Esophagus squamous epithelium (tissue), 5 donors: ENCODE results near the gene C5orf63. TPM values are rescaled to one million over a fixed set of nuclear protein-coding genes. Genes with fewer than 3 reads are reported as not detected.
"Not testable (repeated sequence)": the region's sequence is repeated elsewhere in the genome, so short reads cannot be mapped to it uniquely, and the experiment has no call there.

ENCODE experiments used
- DNase-seq: peaks from one replicate; lab custom pipeline; 2025; lab: John Stamatoyannopoulos, UW
- H3K27ac ChIP-seq, 4 donors: fragments of 200-600 bp; sonication (generic); one replicate each; pipeline ENCODE4 v1.5.1; 2016 to 2019; ENCODE audit warnings: mild to moderate bottlenecking in 1 of 4
- H3K27me3 ChIP-seq, 4 donors: fragments of 200-600 bp; sonication (generic); 1 replicate in 3 of 4; 2 replicates in 1 of 4; pipeline versions ENCODE4 v1.5.1 to v1.6.0; 2017 to 2021; ENCODE audit warnings: antibody characterized with exemption in 1 of 4
- H3K36me3 ChIP-seq, 3 donors: fragments of 200-600 bp; sonication (generic); one replicate each; pipeline ENCODE4 v1.5.1; 2016 to 2019
- H3K4me1 ChIP-seq, 3 donors: fragments of 200-600 bp; sonication (generic); one replicate each; pipeline ENCODE4 v1.5.1; 2017 to 2019
- H3K4me3 ChIP-seq, 4 donors: fragments of 200-600 bp; sonication (generic); 1 replicate in 3 of 4; 2 replicates in 1 of 4; pipeline ENCODE4 v1.5.1; 2016 to 2019; ENCODE audit warnings: mild to moderate bottlenecking in 2 of 4, moderate library complexity in 1 of 4
- H3K9me3 ChIP-seq, 3 donors: fragments of 200-600 bp; sonication (generic); one replicate each; pipeline ENCODE4 v1.5.1; 2016 to 2019
- CTCF ChIP-seq, 6 experiments: fragments of 450-650 bp in 4 of 6; fragments of 200-600 bp in 2 of 6; sonication (generic) in 2 of 6; IDR thresholded peaks; one replicate each; pipeline ENCODE4 v1.5.1; 2016 to 2019; ENCODE audit warnings: antibody characterized with exemption in 6 of 6, mild to moderate bottlenecking in 4 of 6, moderate library complexity in 4 of 6
- POLR2A ChIP-seq, 4 donors: fragments of 450-650 bp; IDR thresholded peaks; one replicate each; pipeline ENCODE4 v1.6.1; 2017; ENCODE audit warnings: antibody characterized with exemption in 4 of 4, mild to moderate bottlenecking in 4 of 4, moderate library complexity in 3 of 4
- WGBS, 2 donors: methylation state at CpG; one replicate each; pipeline ENCODE4 v1.1.5; 2018; 5-methylcytosine and 5-hydroxymethylcytosine counted together
- intact Hi-C: fragments of 100-400 bp; cut with DNase I; formaldehyde crosslinking; loops from one replicate; pipeline ENCODE4 v1.15.0; 2022
- total RNA-seq, 4 donors: library from RNA; depleted of rRNA; stranded (reverse); fragments of >200 nt; gene quantifications; one replicate each; pipeline ENCODE4 v1.1.0, GENCODE V29; 2016
- donor health status: DM: yes; HTN: yes; CAD: no.

Gene C5orf63
- total RNA-seq, 4 donors from 2014 or later: 3.4 to 5.1 (median 3.9) TPM

GRCh38 chr5:127022846-127023245, 50.5 kb downstream of the C5orf63 start:
- 72 to 90% methylated on average over 3 of the region's 3 CpGs for WGBS, 2 donors
- no peaks in the 10 kb centered on the region for H3K4me1 ChIP-seq
- intact Hi-C loops: no loop called here
- H3K36me3 ChIP-seq: no peaks in the 10 kb centered on the region
- H3K27ac ChIP-seq: no peak overlapping the region
- H3K4me3 ChIP-seq: no peak overlapping the region
- H3K9me3 ChIP-seq: no peaks in the 10 kb centered on the region
- no peak for TF ChIP-seq POLR2A (IDR thresholded peaks at IDR 0.05)
- no peak for TF ChIP-seq CTCF (IDR thresholded peaks at IDR 0.05)
- no peak for DNase-seq
- no peaks in the 10 kb centered on the region for H3K27me3 ChIP-seq

- Histone ChIP-seq H3K9me3 (no peaks in the 10 kb centered on the region), H3K36me3 (no peaks in the 10 kb centered on the region), H3K27me3 (no peaks in the 10 kb centered on the region), H3K27ac (no peak overlapping the region), H3K4me1 (no peaks in the 10 kb centered on the region), H3K4me3 (no peak overlapping the region)
- intact Hi-C loops: no loop called here
- TF ChIP-seq POLR2A (IDR thresholded peaks at IDR 0.05) (no peak), CTCF (IDR thresholded peaks at IDR 0.05) (no peak)
- no peak for DNase-seq
- WGBS, 2 donors: 60 to 69% methylated on average over 1 of the region's 1 CpG
Observed at GRCh38 chr5:127019928-127020327, 53.4 kb downstream of the C5orf63 start.

- H3K27ac ChIP-seq, intact Hi-C loops, DNase-seq, H3K36me3 ChIP-seq, H3K4me1 ChIP-seq, H3K4me3 ChIP-seq, H3K27me3 ChIP-seq, H3K9me3 ChIP-seq: not testable (repeated sequence)
- WGBS, 2 donors: 96 to 98% methylated on average over 4 of the region's 4 CpGs
Observed at GRCh38 chr5:127016722-127017121, 56.6 kb downstream of the C5orf63 start.

- peaks cover 0 to 4% (median 0%) of the 10 kb centered on the region in 3 donors for H3K4me1 ChIP-seq
- WGBS, 2 donors: 66 to 83% methylated on average over 4 of the region's 4 CpGs
- H3K4me3 ChIP-seq: no peak overlapping the region
- no peaks in the 10 kb centered on the region for H3K27me3 ChIP-seq
- no peak for TF ChIP-seq CTCF (IDR thresholded peaks at IDR 0.05)
- no peak for TF ChIP-seq POLR2A (IDR thresholded peaks at IDR 0.05)
- H3K27ac ChIP-seq: no peak overlapping the region
- DNase-seq: no peak
- no peaks in the 10 kb centered on the region for H3K36me3 ChIP-seq
- intact Hi-C loops: no loop called here
- no peaks in the 10 kb centered on the region for H3K9me3 ChIP-seq
Observed at GRCh38 chr5:127015716-127016115, 57.6 kb downstream of the C5orf63 start.

- H3K36me3 ChIP-seq: no peaks in the 10 kb centered on the region
- H3K27ac ChIP-seq: no peak overlapping the region
- intact Hi-C loops: no loop called here
- 52 to 61% methylated on average over 1 of the region's 1 CpG for WGBS, 2 donors
- H3K4me1 ChIP-seq: peaks cover 0 to 4% (median 0%) of the 10 kb centered on the region in 3 donors
- TF ChIP-seq CTCF (IDR thresholded peaks at IDR 0.05) (no peak), POLR2A (IDR thresholded peaks at IDR 0.05) (no peak)
- H3K4me3 ChIP-seq: no peak overlapping the region
- H3K27me3 ChIP-seq: no peaks in the 10 kb centered on the region
- DNase-seq: no peak
- H3K9me3 ChIP-seq: no peaks in the 10 kb centered on the region
Observed at GRCh38 chr5:127014573-127014972, 58.7 kb downstream of the C5orf63 start.

GRCh38 chr5:127013407-127013806, 59.9 kb downstream of the C5orf63 start:
- Histone ChIP-seq H3K4me3 (no peak overlapping the region), H3K27me3 (no peaks in the 10 kb centered on the region), H3K4me1 (peaks cover 0 to 4% (median 0%) of the 10 kb centered on the region in 3 donors), H3K9me3 (no peaks in the 10 kb centered on the region), H3K36me3 (no peaks in the 10 kb centered on the region), H3K27ac (no peak overlapping the region)
- DNase-seq: no peak
- TF ChIP-seq POLR2A (IDR thresholded peaks at IDR 0.05) (no peak), CTCF (IDR thresholded peaks at IDR 0.05) (no peak)
- WGBS, 2 donors: 51 to 74% methylated on average over 2 of the region's 2 CpGs
- intact Hi-C loops: no loop called here
